Left lung (tissue), 10 donors: ENCODE data around the gene CSNK2A3. TPM values are rescaled to one million over a fixed set of nuclear protein-coding genes. Genes with fewer than 3 reads are reported as not detected.

Experiments
- ATAC-seq: fragments of 200-7000 bp; cut with Tn5 transposase; one replicate; pipeline ENCODE4 v1.9.1; 2020; ENCODE audit warnings: moderate library complexity
- DNase-seq, 4 donors: peaks; one replicate each; pipeline ENCODE4 v3.0.0-alpha.2; 2013 to 2020
- H3K27ac ChIP-seq, 2 donors: fragments of 200-600 bp; sonication (generic) in 1 of 2; one replicate each; pipeline versions ENCODE4 v1.5.0 to v1.8.0; 2020 to 2021
- H3K27me3 ChIP-seq, 2 donors: fragments of 200-600 bp; sonication (generic) in 1 of 2; one replicate each; pipeline versions ENCODE4 v1.5.0 to v1.8.0; 2020 to 2021
- H3K36me3 ChIP-seq, 2 donors: fragments of 200-600 bp; sonication (generic) in 1 of 2; one replicate each; pipeline versions ENCODE4 v1.5.0 to v1.8.0; 2020 to 2021
- H3K4me1 ChIP-seq, 2 donors: fragments of 200-600 bp; one replicate each; pipeline ENCODE4 v1.8.0; 2021
- H3K4me3 ChIP-seq, 2 donors: fragments of 200-600 bp; sonication (generic) in 1 of 2; one replicate each; pipeline versions ENCODE4 v1.5.0 to v1.8.0; 2020 to 2021; ENCODE audit warnings: mild to moderate bottlenecking in 1 of 2
- H3K9me3 ChIP-seq, 2 donors: fragments of 200-600 bp; sonication (generic) in 1 of 2; one replicate each; pipeline versions ENCODE4 v1.5.0 to v1.8.0; 2020 to 2021
- CTCF ChIP-seq, 2 donors: fragments of 200-600 bp; sonication (generic) in 1 of 2; IDR thresholded peaks; one replicate each; pipeline versions ENCODE4 v1.5.0 to v1.8.0; 2021; ENCODE audit warnings: antibody characterized with exemption in 2 of 2
- intact Hi-C, 2 donors: fragments of 100-400 bp; cut with DNase I; formaldehyde crosslinking; loops; one replicate each; pipeline versions ENCODE4 v1.11.2 to v1.14.2; 2022
- polyA plus RNA-seq, 6 donors: library from polyadenylated mRNA; unstranded; fragments of 120-200 nt; gene quantifications; one replicate each; pipeline ENCODE4 v1.2.1, GENCODE V29; 2013; ENCODE audit not compliant: insufficient read length in 6 of 6
- total RNA-seq, 2 donors: library from RNA; stranded (reverse); fragmentation: NEBNext Ultra II Directional; extraction: Animal tissue kit (Norgen Biotek cat#: 25700); gene quantifications; one replicate each; pipeline ENCODE4 v1.2.1, GENCODE V29; 2021
- donor health status: DM: no; HTN: yes; CAD: no.
- donor health status: DM: no; HTN: no; CAD: no.

CSNK2A3 gene
- total and polyA plus RNA-seq, 8 donors: 0.46 to 4.3 (median 2.1) TPM

- no peaks in the 10 kb centered on the region for H3K27me3 ChIP-seq
- no peaks in the 10 kb centered on the region for H3K36me3 ChIP-seq
- no peak for ATAC-seq
- H3K4me3 ChIP-seq: no peak overlapping the region
- intact Hi-C loops: no loop called here
- TF ChIP-seq CTCF (IDR thresholded peaks at IDR 0.05): no peak
- no peaks in the 10 kb centered on the region for H3K9me3 ChIP-seq
- no peak for DNase-seq
- no peaks in the 10 kb centered on the region for H3K4me1 ChIP-seq
- H3K27ac ChIP-seq: no peak overlapping the region
Measured at GRCh38 chr11:11304550-11304949, 48.5 kb downstream of the CSNK2A3 start.

GRCh38 chr11:11302565-11302964, 50.5 kb downstream of the CSNK2A3 start:
- Histone ChIP-seq H3K27ac (no peak overlapping the region), H3K4me1 (no peaks in the 10 kb centered on the region), H3K27me3 (no peaks in the 10 kb centered on the region), H3K9me3 (no peaks in the 10 kb centered on the region), H3K4me3 (no peak overlapping the region), H3K36me3 (no peaks in the 10 kb centered on the region)
- intact Hi-C loops: no loop called here
- DNase-seq: no peak
- ATAC-seq: no peak
- TF ChIP-seq CTCF (IDR thresholded peaks at IDR 0.05): no peak
